ENCODE results near the gene LSM3. TPM values are rescaled to one million over a fixed set of nuclear protein-coding genes. Genes with fewer than 3 reads are reported as not detected.

LSM3 gene
- total RNA-seq, 2 donors from 2014 or later = 4.9 TPM

DNA sequence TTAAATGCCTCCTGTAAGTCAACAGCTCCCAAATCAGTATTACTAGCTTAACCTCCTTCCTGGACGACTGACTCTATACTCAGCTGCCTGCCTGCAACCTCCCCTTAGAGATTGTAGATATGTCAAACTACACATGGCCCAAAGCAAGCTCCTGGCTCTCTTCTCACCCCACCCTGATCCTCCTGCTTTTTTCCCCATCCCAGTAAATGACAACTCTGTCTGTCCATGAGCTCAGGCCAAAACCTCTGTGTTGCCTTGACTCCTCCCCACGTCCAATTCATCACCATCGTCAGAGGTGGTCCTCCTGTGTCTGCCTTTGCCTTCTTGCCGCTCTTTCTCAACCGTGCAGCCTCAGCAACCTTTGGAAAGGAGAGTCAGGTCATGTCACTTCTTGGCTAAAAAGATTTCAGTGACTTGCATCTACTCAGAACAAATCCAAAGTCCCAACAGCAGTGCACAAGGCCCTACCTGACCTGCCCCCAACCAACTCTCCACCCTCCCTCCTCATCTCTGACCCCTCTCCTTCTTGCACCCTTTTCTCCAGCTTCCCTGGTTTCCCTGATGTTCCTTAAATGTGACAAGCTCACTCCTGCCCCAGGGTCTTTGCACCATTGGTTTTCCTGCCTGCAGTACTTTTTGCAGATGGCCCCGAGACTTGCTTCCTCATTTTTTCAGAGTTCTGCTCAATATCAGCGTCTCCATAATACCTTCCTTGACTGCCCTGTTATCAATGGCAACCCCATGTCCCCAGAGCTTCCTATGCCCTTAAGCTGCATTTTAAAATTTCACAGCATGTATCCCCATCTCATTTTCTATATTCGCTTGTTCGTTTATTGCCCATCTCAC lies 52.8 kb downstream of the LSM3 start:
- no peak for DNase-seq (ENCODE audit: low spot score)
- Histone ChIP-seq H3K4me3 (no peak overlapping the region), H3K9me3 (peaks cover 5% of the 10 kb centered on the region), H3K27me3 (replicated peaks; ENCODE audit: insufficient read depth) (no peaks in the 10 kb centered on the region), H3K27ac (no peak overlapping the region), H3K36me3 (no peaks in the 10 kb centered on the region), H3K4me1 (ENCODE audit: control insufficient read depth in 1 of 2, low read depth in 2 of 2) (no peaks in the 10 kb centered on the region)
- no peak for ATAC-seq (ENCODE audit: insufficient number of reproducible peaks, low FRiP score, low read depth)
- TF ChIP-seq, protein P1, sequence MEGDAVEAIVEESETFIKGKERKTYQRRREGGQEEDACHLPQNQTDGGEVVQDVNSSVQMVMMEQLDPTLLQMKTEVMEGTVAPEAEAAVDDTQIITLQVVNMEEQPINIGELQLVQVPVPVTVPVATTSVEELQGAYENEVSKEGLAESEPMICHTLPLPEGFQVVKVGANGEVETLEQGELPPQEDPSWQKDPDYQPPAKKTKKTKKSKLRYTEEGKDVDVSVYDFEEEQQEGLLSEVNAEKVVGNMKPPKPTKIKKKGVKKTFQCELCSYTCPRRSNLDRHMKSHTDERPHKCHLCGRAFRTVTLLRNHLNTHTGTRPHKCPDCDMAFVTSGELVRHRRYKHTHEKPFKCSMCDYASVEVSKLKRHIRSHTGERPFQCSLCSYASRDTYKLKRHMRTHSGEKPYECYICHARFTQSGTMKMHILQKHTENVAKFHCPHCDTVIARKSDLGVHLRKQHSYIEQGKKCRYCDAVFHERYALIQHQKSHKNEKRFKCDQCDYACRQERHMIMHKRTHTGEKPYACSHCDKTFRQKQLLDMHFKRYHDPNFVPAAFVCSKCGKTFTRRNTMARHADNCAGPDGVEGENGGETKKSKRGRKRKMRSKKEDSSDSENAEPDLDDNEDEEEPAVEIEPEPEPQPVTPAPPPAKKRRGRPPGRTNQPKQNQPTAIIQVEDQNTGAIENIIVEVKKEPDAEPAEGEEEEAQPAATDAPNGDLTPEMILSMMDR (IDR thresholded peaks at IDR 0.05) = no peak

DNA sequence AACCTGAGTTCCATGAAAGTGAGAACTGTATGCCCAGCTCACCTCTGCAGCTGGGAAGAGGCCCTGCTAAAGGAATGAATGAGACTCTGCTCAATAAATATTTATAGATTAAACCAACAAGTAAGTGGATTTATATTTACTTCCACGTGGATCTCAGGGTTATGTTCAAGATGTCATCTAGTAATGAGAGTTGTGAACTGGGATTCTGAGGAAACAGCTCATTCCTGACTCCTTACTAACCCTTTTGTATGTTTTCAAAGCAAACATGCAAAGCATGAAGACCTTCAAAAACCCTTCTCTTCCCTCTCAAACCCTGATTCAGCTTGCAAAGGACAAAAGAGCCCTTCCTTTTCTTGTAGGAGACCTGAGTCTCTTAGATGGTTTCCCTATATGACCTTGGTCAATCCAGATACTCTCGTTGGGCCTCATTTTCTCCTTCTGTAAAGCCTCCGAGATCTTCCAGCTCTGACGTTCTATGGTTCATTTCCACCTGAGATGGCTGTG lies 53.4 kb downstream of the LSM3 start:
- DNase-seq (ENCODE audit: low spot score) (no peak), ATAC-seq (ENCODE audit: insufficient number of reproducible peaks, low FRiP score, low read depth) (no peak)
- no peaks in the 10 kb centered on the region for H3K36me3 ChIP-seq
- H3K27me3 ChIP-seq (replicated peaks; ENCODE audit: insufficient read depth) = no peaks in the 10 kb centered on the region
- H3K4me3 ChIP-seq = no peak overlapping the region
- TF ChIP-seq, protein P1 (IDR thresholded peaks at IDR 0.05) = no peak
- H3K27ac ChIP-seq = no peak overlapping the region
- peaks cover 5% of the 10 kb centered on the region for H3K9me3 ChIP-seq
- no peaks in the 10 kb centered on the region for H3K4me1 ChIP-seq (ENCODE audit: control insufficient read depth in 1 of 2, low read depth in 2 of 2)

DNA sequence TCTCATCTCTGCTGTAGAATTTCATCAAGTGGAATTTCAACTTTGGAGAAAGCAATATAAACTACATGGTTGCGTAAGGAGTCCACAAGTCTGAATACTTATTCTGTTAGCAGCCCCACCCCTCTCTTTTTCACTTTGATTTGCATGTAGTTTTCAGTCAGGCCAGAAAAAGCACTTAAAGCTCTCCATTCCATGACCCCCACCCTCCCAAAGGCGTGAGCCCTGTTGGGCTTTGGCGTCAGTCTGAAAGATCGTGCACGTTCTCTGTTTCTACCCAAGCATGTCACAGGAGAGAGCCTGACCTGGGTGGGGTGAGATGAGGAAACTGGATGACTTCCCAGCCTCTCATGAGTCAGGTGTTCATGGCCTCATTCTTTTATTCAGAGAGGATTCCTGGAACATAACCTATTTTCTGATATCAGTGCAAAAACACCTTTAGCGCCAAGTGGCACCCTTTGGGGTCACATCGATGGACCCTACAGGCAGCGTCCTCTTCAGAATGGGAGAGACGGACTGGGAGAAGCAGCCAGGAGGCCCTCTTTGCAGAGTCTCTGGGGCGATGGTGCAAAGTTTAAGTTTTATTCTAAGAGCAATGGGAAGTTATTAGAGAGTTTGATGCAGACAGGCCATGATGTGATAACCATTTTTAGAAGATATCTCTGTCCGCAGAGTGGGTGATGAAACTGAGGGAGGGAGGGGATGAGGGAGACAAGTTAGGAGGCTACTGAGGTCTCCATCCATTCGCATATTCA lies 55.8 kb downstream of the LSM3 start:
- H3K27me3 ChIP-seq (replicated peaks; ENCODE audit: insufficient read depth) = no peaks in the 10 kb centered on the region
- ATAC-seq (ENCODE audit: insufficient number of reproducible peaks, low FRiP score, low read depth) = no peak
- no peak for DNase-seq (ENCODE audit: low spot score)
- H3K4me1 ChIP-seq (ENCODE audit: control insufficient read depth in 1 of 2, low read depth in 2 of 2) = peaks cover 0 to 5% of the 10 kb centered on the region in 2 donors
- H3K36me3 ChIP-seq = no peaks in the 10 kb centered on the region
- no peak overlapping the region for H3K4me3 ChIP-seq
- no peak overlapping the region for H3K27ac ChIP-seq
- peaks cover 5% of the 10 kb centered on the region for H3K9me3 ChIP-seq
- TF ChIP-seq, protein P1 (IDR thresholded peaks at IDR 0.05) = no peak

DNA sequence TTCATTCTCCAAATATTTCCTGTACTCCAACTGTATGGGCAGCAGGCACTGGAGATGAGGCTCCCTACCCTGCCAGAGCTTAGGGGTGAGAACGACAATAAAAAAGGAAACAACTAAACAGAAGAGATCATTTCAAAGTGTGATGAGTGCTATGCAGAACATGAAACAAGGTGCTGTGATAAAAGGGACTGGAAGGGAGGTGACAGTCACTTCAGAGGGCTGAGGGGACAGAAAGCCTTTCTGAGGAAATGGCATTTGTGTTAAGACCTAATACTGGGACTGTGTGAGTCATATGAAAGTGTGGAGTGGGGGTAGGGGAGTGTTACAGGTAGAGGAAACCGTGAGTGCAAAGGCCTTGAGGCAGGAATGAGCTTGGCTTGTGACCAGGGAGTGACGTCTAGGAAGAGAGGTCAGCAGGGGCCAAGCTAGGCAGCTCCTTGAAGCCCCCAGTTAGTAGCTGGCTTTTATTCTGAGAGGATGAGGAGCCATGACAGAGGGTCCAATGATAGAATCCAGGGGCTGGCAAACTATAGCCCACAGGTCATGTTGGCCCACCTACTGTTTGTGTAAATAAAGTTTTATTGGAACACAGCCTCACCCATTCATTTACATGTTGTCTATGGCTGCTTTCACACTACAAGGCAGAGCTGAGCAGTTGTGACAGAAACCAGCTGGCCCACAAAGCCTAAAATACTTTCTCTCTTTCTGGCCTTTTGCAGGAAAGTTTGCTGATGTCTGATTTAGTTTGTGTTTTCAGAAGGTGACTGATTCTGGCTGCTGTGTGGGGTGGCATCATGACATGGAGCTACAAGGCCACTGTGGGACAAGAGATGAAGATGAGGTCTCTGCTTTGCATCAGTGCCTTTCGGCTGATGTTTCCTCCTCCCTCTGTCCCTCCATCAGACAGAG lies 56.6 kb downstream of the LSM3 start:
- ATAC-seq (ENCODE audit: insufficient number of reproducible peaks, low FRiP score, low read depth) (no peak), DNase-seq (ENCODE audit: low spot score) (no peak)
- TF ChIP-seq, protein P1 (IDR thresholded peaks at IDR 0.05) = no peak
- Histone ChIP-seq H3K36me3 (no peaks in the 10 kb centered on the region), H3K27ac (no peak overlapping the region), H3K4me3 (no peak overlapping the region), H3K27me3 (replicated peaks; ENCODE audit: insufficient read depth) (no peaks in the 10 kb centered on the region), H3K9me3 (peaks cover 5% of the 10 kb centered on the region), H3K4me1 (ENCODE audit: control insufficient read depth in 1 of 2, low read depth in 2 of 2) (peaks cover 0 to 5% of the 10 kb centered on the region in 2 donors)

All from thoracic aorta (tissue), 2 donors.